GM23338 (cell line): ENCODE data around the gene XPNPEP1. TPM values are rescaled to one million over a fixed set of nuclear protein-coding genes. Genes with fewer than 3 reads are reported as not detected.
A peak's percentile ranks its signal among the peaks of the same experiment; 100 is the strongest.

Source experiments
- ATAC-seq: fragments of 200-7000 bp; cut with Tn5 transposase; 3 replicates; pipeline ENCODE4 v1.9.1; 2020
- DNase-seq: peaks from one replicate; pipeline ENCODE4 v3.0.0-alpha.2; 2015; ENCODE audit warnings: low spot score
- H2AFZ ChIP-seq: fragments of 200-600 bp; sonication (generic); 2 replicates; pipeline ENCODE4 v1.8.0; 2016; ENCODE audit warnings: antibody characterized with exemption, mild to moderate bottlenecking, moderate library complexity
- H3F3A ChIP-seq: fragments of 200-600 bp; sonication (generic); replicated peaks from 2 replicates; pipeline ENCODE4 v1.8.0; 2017; ENCODE audit warnings: antibody characterized with exemption, mixed run types, low read depth
- H3K27ac ChIP-seq: fragments of 200-600 bp; sonication (generic); 2 replicates; pipeline ENCODE4 v1.6.1; 2016; ENCODE audit warnings: low read depth
- H3K27me3 ChIP-seq: fragments of 200-600 bp; sonication (generic); 2 replicates; pipeline ENCODE4 v1.8.0; 2016; ENCODE audit warnings: mild to moderate bottlenecking, mixed run types, moderate library complexity; ENCODE audit not compliant: insufficient read depth
- H3K36me3 ChIP-seq: fragments of 200-600 bp; sonication (generic); 2 replicates; pipeline ENCODE4 v1.8.0; 2016; ENCODE audit warnings: mild to moderate bottlenecking; ENCODE audit not compliant: insufficient read depth
- H3K4me1 ChIP-seq: fragments of 200-600 bp; sonication (generic); 2 replicates; pipeline ENCODE4 v1.8.0; 2016; ENCODE audit warnings: mild to moderate bottlenecking, moderate library complexity; ENCODE audit not compliant: insufficient read depth
- H3K4me2 ChIP-seq: fragments of 200-600 bp; sonication (generic); 2 replicates; pipeline ENCODE4 v1.7.1; 2017; ENCODE audit warnings: mixed run types
- H3K4me3 ChIP-seq: fragments of 200-600 bp; sonication (generic); 2 replicates; pipeline ENCODE4 v1.6.1; 2016; ENCODE audit warnings: mixed run types
- H3K79me2 ChIP-seq: fragments of 200-600 bp; sonication (generic); replicated peaks from 2 replicates; pipeline ENCODE4 v1.8.0; 2017; ENCODE audit warnings: mild to moderate bottlenecking; ENCODE audit not compliant: insufficient read depth
- H3K9me2 ChIP-seq: fragments of 200-600 bp; sonication (generic); 2 replicates; pipeline ENCODE4 v1.8.0; 2017; ENCODE audit not compliant: insufficient read depth
- H4K20me1 ChIP-seq: fragments of 200-600 bp; sonication (generic); replicated peaks from 2 replicates; pipeline ENCODE4 v1.8.0; 2017; ENCODE audit warnings: mild to moderate bottlenecking; ENCODE audit not compliant: insufficient read depth
- H3K27ac Mint-ChIP-seq: 2 replicates; pipeline ENCODE4 v1.8.0; 2020; ENCODE audit warnings: inconsistent platforms, mild to moderate bottlenecking, moderate library complexity, mixed read lengths
- H3K27me3 Mint-ChIP-seq: 3 replicates; pipeline ENCODE4 v1.8.0; 2022; ENCODE audit warnings: low read depth, mild to moderate bottlenecking, moderate library complexity, mixed read lengths, inconsistent platforms; ENCODE audit not compliant: insufficient read depth, poor library complexity
- H3K36me3 Mint-ChIP-seq: 3 replicates; pipeline ENCODE4 v1.8.0; 2021; ENCODE audit warnings: low read depth, mild to moderate bottlenecking, inconsistent platforms, moderate library complexity, mixed read lengths
- H3K4me1 Mint-ChIP-seq: 3 replicates; pipeline ENCODE4 v1.8.0; 2020; ENCODE audit warnings: mild to moderate bottlenecking, inconsistent platforms, mixed read lengths
- H3K4me3 Mint-ChIP-seq: 3 replicates; pipeline ENCODE4 v1.8.0; 2021; ENCODE audit warnings: moderate library complexity, mild to moderate bottlenecking, inconsistent platforms, mixed read lengths
- H3K9me3 Mint-ChIP-seq: 3 replicates; pipeline ENCODE4 v1.8.0; 2020; ENCODE audit warnings: moderate library complexity, mild to moderate bottlenecking, inconsistent platforms, mixed read lengths
- EZH2phosphoT487 ChIP-seq: fragments of 200-600 bp; sonication (generic); IDR thresholded peaks from one replicate; pipeline ENCODE4 v1.8.1; 2018; ENCODE audit warnings: antibody characterized with exemption; ENCODE audit not compliant: unreplicated experiment
- JUNB ChIP-seq: IDR thresholded peaks from one replicate; pipeline ENCODE4 v1.6.1; 2016; ENCODE audit warnings: antibody characterized with exemption; ENCODE audit not compliant: unreplicated experiment
- POLR2AphosphoS5 ChIP-seq: IDR thresholded peaks from 2 replicates; pipeline ENCODE4 v1.6.1; 2016; ENCODE audit warnings: antibody characterized with exemption, low read depth
- polyA plus RNA-seq: library from polyadenylated mRNA; unstranded; fragments of >200 nt; fragmentation: Nextera tagmentation; extraction: Ambion mirVana; gene quantifications from 2 replicates; pipeline ENCODE4 v1.2.1, GENCODE V29; 2016
- total RNA-seq: library from RNA; depleted of rRNA; stranded (reverse); fragments of >200 nt; shearing (Covaris generic); gene quantifications from 2 replicates; pipeline ENCODE4 v1.2.3, GENCODE V29; 2014
- TF ChIP-seq, protein P1 (sequence below): fragments of 250-450 bp; sonication (Bioruptor Pico); IDR thresholded peaks from 2 replicates; pipeline ENCODE4 v1.5.0; 2020; ENCODE audit warnings: mild to moderate bottlenecking, moderate library complexity

Gene XPNPEP1
- total and polyA plus RNA-seq, 2 experiments from 2014 or later = 17.5 to 55.8 TPM

DNA sequence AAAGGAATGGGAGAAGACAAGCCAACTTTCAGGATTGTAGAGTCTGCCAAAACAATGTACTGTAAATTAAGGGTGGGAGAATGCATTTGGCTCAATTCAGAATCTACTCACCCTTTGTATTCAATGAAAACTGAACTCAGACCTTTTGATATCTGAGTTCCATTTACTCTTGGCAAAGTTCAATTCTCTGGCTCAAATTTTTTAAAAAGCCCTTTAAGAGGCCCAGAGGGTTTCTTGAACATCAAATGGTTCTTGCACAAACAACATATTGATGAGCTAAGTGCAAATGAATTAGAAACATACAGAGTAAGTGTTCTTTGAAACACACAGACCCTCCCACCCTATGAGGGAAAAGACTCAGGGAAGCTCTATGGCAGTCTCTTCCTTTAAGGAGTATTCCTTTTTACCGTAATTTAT lies 5.2 kb upstream of the XPNPEP1 start (continued):
- TF ChIP-seq POLR2AphosphoS5 (no peak), EZH2phosphoT487 (no peak)
- TF ChIP-seq, protein P1, sequence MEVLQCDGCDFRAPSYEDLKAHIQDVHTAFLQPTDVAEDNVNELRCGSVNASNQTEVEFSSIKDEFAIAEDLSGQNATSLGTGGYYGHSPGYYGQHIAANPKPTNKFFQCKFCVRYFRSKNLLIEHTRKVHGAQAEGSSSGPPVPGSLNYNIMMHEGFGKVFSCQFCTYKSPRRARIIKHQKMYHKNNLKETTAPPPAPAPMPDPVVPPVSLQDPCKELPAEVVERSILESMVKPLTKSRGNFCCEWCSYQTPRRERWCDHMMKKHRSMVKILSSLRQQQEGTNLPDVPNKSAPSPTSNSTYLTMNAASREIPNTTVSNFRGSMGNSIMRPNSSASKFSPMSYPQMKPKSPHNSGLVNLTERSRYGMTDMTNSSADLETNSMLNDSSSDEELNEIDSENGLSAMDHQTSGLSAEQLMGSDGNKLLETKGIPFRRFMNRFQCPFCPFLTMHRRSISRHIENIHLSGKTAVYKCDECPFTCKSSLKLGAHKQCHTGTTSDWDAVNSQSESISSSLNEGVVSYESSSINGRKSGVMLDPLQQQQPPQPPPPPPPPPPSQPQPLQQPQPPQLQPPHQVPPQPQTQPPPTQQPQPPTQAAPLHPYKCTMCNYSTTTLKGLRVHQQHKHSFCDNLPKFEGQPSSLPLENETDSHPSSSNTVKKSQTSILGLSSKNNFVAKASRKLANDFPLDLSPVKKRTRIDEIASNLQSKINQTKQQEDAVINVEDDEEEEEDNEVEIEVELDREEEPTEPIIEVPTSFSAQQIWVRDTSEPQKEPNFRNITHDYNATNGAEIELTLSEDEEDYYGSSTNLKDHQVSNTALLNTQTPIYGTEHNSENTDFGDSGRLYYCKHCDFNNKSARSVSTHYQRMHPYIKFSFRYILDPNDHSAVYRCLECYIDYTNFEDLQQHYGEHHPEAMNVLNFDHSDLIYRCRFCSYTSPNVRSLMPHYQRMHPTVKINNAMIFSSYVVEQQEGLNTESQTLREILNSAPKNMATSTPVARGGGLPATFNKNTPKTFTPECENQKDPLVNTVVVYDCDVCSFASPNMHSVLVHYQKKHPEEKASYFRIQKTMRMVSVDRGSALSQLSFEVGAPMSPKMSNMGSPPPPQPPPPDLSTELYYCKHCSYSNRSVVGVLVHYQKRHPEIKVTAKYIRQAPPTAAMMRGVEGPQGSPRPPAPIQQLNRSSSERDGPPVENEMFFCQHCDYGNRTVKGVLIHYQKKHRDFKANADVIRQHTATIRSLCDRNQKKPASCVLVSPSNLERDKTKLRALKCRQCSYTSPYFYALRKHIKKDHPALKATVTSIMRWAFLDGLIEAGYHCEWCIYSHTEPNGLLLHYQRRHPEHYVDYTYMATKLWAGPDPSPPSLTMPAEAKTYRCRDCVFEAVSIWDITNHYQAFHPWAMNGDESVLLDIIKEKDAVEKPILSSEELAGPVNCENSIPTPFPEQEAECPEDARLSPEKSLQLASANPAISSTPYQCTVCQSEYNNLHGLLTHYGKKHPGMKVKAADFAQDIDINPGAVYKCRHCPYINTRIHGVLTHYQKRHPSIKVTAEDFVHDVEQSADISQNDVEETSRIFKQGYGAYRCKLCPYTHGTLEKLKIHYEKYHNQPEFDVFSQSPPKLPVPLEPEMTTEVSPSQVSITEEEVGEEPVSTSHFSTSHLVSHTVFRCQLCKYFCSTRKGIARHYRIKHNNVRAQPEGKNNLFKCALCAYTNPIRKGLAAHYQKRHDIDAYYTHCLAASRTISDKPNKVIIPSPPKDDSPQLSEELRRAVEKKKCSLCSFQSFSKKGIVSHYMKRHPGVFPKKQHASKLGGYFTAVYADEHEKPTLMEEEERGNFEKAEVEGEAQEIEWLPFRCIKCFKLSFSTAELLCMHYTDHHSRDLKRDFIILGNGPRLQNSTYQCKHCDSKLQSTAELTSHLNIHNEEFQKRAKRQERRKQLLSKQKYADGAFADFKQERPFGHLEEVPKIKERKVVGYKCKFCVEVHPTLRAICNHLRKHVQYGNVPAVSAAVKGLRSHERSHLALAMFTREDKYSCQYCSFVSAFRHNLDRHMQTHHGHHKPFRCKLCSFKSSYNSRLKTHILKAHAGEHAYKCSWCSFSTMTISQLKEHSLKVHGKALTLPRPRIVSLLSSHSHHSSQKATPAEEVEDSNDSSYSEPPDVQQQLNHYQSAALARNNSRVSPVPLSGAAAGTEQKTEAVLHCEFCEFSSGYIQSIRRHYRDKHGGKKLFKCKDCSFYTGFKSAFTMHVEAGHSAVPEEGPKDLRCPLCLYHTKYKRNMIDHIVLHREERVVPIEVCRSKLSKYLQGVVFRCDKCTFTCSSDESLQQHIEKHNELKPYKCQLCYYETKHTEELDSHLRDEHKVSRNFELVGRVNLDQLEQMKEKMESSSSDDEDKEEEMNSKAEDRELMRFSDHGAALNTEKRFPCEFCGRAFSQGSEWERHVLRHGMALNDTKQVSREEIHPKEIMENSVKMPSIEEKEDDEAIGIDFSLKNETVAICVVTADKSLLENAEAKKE (CRISPR knock-in tag) = no peak

GRCh38 chr10:109926825-109927224 lies 3.5 kb upstream of the XPNPEP1 start:
- peaks cover 39% of the 10 kb centered on the region for H3K4me1 Mint-ChIP-seq
- no peak for TF ChIP-seq JUNB
- H3K27ac Mint-ChIP-seq = no peak overlapping the region

More at GRCh38 chr10:109926825-109927224, 3.5 kb upstream of the XPNPEP1 start:
- H3K9me3 Mint-ChIP-seq = peaks cover 8% of the 10 kb centered on the region; the same call in 1 of the 3 replicates
- H3K4me3 Mint-ChIP-seq = no peak overlapping the region
- Histone ChIP-seq H3F3A (no peaks in the 10 kb centered on the region), H3K4me1 (peaks cover 35% of the 10 kb centered on the region), H3K9me2 (peaks cover 5% of the 10 kb centered on the region; the same call in 1 of the 2 replicates), H3K4me2 (no peak overlapping the region), H3K36me3 (no peaks in the 10 kb centered on the region), H2AFZ (peak overlapping the region; percentile 60; the same call in 1 of the 2 replicates), H4K20me1 (no peaks in the 10 kb centered on the region), H3K79me2 (no peaks in the 10 kb centered on the region; the same call in 1 of the 2 replicates), H3K27me3 (peaks cover 12% of the 10 kb centered on the region), H3K27ac (no peak overlapping the region), H3K4me3 (no peak overlapping the region)
- ATAC-seq = no peak
- H3K27me3 Mint-ChIP-seq = peaks cover 17% of the 10 kb centered on the region
- no peaks in the 10 kb centered on the region; the same call in 2 of the 3 replicates for H3K36me3 Mint-ChIP-seq
- DNase-seq = no peak
